Hematopoietic multipotent progenitor cell treated with erythropoietin and hydrocortisone succinate and interleukin-3 and kit ligand, for 4 days (in vitro differentiated cells): ENCODE measurements around the gene INPP4B.

ENCODE experiments used
- DNase-seq: peaks from one replicate; pipeline ENCODE4 v3.0.0-alpha.2; 2015

Gene INPP4B

GRCh38 chr4:142443469-142443868, 402.6 kb downstream of the INPP4B start:
- DNase-seq: no peak

- no peak for DNase-seq
Measured at GRCh38 chr4:142440093-142440492, 406.0 kb downstream of the INPP4B start.

- DNase-seq: no peak
Measured at GRCh38 chr4:142435599-142436235, 410.4 kb downstream of the INPP4B start.

GRCh38 chr4:142434519-142435224, 411.4 kb downstream of the INPP4B start:
- DNase-seq: peak; percentile 30

- no peak for DNase-seq
Measured at GRCh38 chr4:142428715-142429114, 417.4 kb downstream of the INPP4B start.

GRCh38 chr4:142427456-142427855, 418.6 kb downstream of the INPP4B start:
- no peak for DNase-seq

GRCh38 chr4:142423861-142424260, 422.2 kb downstream of the INPP4B start:
- DNase-seq: no peak

GRCh38 chr4:142420311-142421095, 425.6 kb downstream of the INPP4B start:
- peak; percentile 54 for DNase-seq

- no peak for DNase-seq
Measured at GRCh38 chr4:142419712-142420111, 426.4 kb downstream of the INPP4B start.

- no peak for DNase-seq
Measured at GRCh38 chr4:142418697-142419096, 427.4 kb downstream of the INPP4B start.

- peak; percentile 52 for DNase-seq
Measured at GRCh38 chr4:142416711-142417275, 429.3 kb downstream of the INPP4B start.

GRCh38 chr4:142416121-142416520, 430.0 kb downstream of the INPP4B start:
- DNase-seq: no peak

- no peak for DNase-seq
Measured at GRCh38 chr4:142414366-142414990, 431.6 kb downstream of the INPP4B start.

GRCh38 chr4:142413485-142413884, 432.6 kb downstream of the INPP4B start:
- DNase-seq: no peak

GRCh38 chr4:142411993-142412392, 434.1 kb downstream of the INPP4B start:
- DNase-seq: no peak

- DNase-seq: no peak
Measured at GRCh38 chr4:142408003-142408441, 438.1 kb downstream of the INPP4B start.

GRCh38 chr4:142407596-142407995, 438.5 kb downstream of the INPP4B start:
- no peak for DNase-seq

- DNase-seq: peak; percentile 65
Measured at GRCh38 chr4:142406917-142407501, 439.1 kb downstream of the INPP4B start.

GRCh38 chr4:142406499-142406835, 439.6 kb downstream of the INPP4B start:
- DNase-seq: no peak

- DNase-seq: peak; percentile 53
Measured at GRCh38 chr4:142405695-142406498, 440.2 kb downstream of the INPP4B start.

GRCh38 chr4:142405021-142405694, 440.9 kb downstream of the INPP4B start:
- peak; percentile 89 for DNase-seq
